Eye (tissue), 1 donor: ENCODE measurements around the gene TMEM140.
A peak's percentile ranks its signal among the peaks of the same experiment; 100 is the strongest.

Experiments used
- DNase-seq: peaks from one replicate; pipeline ENCODE4 v3.0.0-alpha.2; 2015

Gene TMEM140

DNA sequence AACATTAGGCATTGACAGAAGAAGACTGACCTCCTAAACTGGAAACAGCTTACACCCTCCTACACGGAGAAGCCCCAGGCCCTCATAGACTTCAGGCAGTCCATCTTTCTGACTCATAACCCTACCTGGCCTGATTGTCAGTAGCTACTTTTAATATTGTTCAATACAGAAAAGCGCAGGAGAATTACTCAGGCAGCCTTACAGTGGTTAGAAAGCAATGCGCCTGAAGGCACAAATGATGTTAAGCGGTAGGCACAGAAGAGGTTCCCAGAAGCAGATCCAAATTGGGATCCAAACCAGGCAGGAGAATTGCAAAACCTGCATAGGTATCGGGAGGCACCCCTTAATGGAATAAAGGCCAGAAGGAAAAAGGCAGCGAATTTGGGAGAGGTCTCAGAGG, 28.1 kb downstream of the TMEM140 start:
- no peak for DNase-seq

DNA sequence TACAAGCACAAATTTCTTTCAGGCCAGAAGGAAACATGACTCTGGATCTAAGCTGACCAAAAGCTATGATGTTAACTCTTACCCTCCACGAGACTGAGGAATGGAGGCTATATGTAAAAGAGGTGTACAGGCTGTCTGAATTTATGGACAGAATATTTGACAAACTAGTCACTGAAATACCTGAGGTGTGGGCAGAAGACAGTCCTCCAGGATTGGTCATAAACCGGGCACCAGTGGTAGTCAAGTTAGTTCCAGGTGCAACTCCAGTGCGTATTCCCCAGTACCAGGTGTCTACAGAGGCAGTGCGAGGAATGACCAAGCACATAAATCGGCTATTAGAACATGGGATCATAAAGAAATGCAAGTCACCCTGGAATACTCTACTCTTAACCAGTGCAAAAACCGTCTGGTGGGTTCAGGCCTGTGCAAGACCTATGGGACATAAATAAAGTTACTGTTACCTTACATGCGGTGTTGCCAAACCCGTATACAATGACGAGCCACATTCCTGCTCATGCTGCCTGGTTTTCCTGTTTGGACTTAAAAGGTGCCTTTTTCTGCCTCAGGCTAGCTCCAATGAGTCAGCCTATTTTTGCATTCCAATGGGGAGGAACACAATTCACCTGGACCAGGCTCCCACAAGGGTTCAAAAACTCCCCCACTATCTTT, 29.3 kb downstream of the TMEM140 start:
- no peak for DNase-seq

DNA sequence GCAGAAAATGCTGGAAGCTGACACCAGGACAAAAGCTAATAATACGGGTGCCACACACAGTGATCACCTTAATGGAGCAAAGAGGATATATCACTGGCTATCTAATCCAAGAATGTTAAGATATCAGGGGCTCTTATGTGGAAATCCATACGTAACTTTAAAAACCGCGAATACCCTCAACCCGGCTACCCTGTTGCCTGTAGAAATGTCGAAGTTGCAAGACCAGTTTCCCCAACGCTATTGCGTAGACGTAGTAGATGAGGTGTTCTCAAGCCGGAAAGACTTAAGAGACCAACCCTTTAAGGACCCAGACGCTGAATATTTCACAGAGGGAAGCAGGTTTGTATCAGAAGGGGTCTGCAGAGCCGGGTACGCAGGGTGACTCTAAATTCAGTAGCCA, 30.5 kb downstream of the TMEM140 start:
- DNase-seq, result no peak

DNA sequence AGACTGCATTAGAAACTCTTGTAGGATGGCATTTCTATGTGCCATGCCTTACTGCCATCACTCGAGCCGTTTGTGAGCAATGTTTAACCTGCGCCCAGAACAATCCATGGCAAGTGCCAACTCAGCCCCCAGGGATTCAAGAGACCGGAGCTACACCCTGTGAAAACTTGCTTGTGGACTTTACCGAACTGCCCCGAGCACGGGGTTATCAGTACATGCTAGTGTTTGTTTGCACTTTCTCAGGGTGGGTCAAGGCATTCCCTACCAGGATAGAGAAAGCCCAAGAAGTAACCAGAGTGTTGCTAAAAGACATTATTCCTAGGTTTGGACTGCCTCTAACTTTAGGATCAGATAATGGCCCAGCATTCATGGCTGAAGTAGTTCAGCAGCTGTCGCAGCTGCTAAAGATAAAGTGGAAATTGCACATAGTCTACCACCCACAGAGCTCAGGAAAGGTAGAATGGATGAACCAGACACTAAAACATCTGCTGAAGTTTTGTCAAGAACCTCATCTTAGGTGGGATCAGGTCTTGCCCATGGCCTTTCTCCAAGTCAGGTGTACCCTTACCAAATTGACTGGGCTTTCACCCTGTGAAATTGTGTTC, 31.6 kb downstream of the TMEM140 start:
- no peak for DNase-seq

DNA sequence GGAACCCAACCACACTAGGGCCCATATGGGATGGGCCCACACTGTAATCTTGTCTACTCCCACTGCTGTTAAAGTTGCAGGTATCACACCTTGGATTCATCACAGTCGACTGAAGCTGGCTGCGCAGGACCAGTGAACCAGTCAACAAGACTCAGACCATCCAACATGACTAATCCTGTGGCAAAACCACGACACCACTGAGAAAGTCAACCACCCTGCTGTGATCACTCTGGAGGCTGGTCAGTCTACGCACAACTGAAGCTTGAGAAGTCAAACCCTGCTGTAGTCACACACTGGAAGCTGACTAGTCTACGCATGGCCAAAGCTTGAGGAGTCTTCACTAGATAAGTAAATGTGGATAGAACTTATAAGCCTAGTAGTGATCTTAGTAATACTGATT, 32.2 kb downstream of the TMEM140 start:
- no peak for DNase-seq

DNA sequence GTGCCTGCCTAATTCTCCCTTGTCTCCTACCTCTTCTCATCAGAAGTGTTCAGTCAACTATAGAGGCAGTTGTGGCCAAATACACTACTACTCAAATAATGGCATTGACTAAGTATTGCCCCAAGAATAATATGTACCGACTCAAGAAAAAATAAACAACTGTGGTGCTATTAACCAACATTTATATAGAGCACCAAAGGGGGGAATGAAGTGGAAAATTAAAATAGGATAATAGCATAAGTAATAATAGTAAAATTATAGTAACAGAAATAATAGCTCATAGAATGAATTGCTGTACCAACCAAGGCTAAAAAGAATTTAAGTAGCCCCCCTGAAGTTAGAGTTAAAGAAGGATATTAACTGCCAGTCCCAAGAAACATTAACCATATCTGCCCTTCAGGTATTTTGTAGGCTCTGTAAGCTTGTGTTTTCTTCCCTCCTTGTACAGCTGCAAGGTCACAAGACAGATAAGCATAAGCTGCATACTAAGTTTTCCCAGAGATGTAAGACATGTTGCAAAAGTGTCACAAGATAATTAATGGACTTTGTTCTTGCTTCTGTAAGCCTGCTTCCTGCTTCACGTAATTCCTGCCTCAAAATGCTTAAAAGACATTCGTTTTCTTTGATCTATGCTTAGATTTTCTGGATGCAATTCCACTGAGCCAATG, 33.5 kb downstream of the TMEM140 start:
- DNase-seq, result peak; percentile 4

DNA sequence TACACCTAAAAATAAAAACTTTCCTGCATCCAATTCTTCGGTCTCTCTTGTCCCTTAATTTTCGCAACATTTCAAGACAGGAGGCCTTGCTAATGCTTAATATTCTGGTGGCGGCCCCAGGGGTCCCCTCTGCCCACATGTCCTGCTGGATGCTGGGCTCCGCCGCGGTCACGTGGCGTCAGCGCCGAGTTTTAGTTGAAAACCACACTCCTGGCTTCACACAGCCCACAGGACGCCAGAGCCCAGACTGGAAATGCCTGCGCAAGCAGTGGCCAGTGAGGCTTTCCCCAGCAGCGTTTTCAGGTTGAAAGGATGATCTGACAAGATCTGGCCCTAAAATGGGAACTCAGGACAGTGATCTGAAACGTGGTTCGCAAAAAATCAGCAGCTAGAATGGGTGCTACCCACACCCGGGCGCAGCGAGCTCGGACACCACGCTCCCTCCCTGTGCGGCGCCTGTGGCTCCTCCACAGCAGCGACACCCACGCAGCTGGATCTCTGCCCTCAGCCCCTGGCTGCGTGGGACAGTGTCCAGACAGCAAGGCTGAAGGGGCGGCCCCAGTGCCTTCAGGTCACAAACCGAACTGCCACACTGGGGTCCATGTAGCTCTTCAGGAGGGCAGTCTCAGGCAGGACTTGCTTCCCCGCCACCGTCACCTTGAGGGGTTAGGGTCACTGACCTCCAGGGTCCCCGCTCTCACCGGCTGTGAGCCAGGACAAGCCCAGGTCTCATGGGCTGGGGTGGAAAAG, 34.2 kb downstream of the TMEM140 start:
- DNase-seq, result no peak

DNA sequence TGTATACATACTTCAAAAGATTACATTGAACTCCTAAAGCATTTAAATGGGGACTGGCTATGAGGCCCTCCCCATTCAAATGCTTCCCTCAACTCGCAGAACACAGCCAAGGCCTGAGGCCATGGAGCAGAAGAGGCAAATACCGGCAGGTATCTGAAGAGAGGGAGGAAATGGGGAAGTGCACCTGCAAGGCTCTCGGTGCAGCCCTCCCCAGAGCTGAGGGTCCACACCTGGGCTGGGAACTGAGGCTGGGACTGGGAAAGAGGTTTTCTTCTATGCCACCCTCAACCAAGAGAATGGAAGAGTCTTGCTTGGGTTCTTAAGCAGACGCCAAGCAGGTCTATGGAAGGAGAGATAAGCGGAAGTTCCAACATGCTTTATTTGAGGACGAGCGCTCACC, 35.6 kb downstream of the TMEM140 start:
- no peak for DNase-seq

DNA sequence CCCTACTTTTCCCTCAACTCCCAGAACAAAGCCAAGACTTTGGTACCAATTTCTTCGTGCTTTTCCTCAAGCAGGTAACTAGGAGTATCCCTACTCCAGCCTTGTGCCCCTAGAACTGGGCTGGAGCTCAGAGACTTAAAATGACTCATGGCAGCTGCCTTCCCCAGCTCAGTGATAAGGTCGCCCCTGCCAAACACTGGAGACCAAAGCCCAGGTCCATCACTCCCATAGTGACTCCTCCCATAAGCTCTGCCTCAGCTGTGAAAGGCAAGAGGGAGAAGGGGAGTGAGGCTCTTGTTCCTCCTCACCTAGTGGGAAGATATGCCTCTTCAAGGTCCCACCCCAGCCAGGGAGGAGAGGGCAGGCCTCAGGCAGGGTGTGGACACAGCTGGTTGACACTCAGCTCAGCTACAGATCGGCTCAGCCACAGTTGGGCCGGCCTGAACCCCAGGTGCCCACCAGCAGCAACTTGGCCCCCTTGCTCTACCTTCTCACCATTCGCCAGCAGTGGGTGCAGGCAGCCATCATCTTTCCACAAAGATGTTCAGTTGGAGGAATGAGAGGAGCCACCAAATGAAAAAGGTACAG, 36.5 kb downstream of the TMEM140 start:
- DNase-seq, result no peak

DNA sequence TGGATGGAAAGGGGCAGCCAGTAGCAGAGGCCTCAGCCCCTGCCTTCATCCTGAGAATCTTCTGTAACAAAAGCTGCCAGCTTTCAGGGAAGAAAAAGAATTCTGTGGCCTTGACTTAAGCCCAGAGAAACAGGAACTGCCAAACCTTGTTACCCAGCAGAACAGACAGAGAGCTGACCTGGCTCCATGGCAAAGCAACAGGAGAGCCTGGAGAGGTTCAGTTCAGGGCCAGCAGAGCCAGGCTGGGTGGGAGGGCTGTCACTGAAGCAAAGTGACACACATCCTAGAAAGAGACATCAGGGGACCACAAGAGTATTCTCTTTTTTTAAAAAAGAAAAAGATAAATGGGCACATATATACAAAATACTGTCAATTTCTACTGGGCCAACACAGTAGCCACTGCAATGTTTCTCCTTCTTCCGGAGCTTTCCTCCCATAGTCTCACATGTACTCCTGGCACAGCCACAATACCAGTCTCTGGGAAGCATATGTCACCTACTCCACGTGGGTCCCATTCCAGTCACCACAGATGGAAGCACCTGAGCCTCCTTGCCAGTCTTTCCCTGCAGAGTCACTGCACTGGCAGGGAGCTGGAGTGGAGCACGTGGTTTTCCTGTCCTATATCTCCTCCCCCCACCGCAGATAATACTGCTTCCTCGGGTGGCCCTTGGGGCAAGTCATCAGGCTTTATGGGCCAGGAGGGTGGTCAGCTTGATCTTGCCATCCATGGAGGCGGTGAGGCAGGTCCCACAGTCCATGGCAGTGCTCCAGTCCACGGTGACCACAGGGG, 37.8 kb downstream of the TMEM140 start:
- no peak for DNase-seq

DNA sequence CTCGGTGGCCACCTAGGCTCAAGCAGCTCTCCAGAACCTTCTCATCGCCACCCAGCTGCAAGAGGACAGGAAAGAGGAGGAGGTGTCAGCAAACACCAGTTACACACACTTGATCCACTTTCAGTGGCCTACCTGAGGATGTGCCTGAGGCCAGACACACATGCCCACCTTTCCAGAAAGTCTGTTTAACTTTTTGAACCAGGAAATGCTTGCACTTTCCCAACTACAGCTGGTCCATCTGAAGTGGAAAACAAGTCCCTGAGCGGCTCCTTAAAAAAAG, 38.3 kb downstream of the TMEM140 start:
- DNase-seq, result no peak

DNA sequence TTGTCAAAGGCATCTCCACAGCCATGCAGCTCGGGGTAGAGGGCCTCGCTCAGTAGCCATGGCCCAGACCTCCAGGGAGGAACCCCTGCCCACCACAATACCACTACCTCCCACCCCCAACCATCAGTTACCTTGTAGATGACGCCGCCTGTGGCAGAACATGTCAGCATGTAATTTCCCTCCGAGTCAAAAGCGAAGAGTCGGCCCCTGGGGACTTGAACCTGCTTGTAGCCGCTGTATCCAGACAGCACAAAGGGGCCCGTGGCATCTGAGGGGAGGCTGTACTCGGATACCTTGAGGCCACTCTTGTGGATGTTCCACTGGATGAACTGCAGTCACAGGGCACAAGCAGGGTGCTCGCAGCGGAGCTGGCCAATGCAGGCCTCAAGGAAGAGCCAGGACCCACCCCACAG, 39.0 kb downstream of the TMEM140 start:
- DNase-seq, result no peak

DNA sequence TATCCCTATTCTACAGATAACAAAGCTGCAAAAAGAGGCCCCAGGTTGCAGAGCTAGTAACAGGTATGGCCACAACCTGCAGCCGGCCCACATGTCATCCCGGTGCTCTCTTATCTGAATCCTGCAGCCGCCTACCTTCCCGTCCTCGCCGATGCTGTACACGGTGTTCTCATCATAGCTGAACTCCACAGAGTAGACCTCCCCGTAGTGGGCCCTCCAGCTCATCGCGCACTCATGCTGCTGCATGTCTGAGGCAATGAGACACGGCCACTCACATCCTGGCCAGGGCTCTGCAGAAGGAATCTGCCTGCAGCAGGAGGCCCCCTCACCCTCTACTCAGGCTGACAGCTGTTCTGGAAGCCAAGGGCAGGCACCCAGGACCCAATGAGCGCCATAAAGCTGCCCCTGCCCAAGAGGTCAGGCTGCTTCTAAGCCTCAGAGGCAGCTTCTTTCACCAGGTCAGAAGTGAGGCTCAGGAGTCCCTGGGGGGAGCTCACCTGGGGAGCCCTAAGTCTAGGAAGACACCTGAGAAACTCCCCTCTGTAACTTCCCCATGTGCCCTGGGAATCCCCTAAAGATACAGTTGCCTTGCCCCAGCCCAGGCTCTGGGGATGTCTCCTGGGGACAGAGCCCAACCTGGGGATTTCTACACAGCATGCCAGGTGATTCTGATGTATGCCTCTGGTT, 40.6 kb downstream of the TMEM140 start:
- DNase-seq, result no peak

DNA sequence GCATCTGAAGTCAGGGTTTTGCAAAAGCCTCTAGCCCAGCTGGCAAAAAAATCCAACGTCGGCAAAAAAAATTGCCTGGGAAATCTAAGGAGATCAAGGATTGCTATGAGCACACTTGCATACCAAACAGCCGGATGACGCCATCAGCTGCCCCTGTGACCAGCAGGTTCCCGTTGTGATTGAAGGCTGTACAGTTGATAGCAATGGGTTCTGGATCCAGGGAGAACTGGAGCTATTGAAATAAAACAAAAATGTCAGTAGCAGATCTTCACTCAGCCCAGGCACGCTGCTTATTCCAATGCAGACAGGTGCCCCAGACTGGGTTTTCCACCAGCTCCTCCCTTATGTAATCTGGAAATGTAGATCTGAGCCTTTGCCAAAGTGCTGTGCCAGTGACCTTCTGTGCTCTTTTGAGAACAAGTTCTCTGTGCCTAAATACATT, 41.4 kb downstream of the TMEM140 start:
- no peak for DNase-seq

DNA sequence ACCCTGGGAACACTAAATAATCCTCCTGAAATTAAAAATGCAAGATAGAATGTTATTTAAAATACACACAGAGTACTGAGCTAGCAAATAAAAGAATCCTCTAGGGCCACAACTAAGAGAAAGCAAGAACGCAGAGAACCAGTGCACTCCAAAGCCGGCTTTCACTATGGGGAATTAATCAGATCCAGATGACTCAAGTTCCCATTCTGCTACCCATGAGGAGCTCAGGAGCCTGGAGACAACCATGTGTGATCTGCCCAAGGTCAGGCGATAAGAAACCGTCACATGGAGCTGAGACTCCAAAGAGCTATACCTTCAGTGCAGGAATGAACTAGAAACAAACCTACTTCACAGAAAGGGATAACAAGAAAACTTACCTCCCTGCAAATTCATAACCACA, 42.1 kb downstream of the TMEM140 start:
- DNase-seq, result no peak

DNA sequence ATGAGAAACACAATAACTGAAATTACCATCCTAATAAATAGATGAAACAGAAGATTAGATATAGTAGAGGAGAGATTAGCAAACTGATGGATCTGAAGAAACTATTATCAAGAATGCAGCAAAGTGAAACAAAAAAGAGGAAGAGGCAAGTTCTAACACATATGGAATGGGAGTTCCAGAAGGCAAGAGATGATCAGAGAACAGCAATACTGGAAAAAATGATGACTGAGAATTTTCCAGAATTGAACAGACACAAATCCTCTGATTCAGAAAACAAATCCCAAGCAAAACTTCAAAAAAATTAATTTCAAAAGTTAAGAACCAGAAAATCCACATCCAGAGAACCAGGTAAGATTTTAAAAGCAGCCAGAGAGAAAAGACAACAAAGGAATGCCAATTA, 42.8 kb downstream of the TMEM140 start:
- DNase-seq, result no peak

DNA sequence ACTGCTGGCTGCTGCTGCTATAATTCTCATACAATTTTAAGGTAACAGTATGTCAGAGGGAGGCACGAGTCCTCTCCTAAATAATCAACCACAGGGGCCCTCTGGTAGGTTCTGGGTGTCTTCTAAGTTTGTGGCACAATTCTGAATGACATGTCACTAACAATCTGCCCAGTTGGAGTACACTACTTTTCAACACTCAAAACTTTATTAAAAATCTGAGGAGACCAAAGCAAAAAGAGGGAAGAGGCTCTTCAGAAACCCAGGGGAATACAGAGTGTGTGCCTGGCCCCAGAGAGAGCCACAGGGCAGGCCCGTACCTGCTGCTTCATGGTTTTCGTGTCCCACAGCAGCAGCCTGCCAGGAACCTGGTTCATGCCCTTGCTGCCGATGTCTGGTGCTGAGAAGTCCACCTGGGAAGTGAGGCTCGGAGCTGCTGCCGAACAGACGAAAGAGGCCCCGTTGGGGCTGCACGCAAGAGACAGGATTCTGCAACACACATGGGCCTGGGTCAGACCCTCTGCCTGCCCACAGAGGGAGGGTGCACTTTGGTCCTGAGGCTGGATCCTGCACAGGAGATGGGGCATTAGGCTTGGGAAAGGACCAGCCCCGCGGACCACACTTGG, 45.2 kb downstream of the TMEM140 start:
- DNase-seq, result no peak

DNA sequence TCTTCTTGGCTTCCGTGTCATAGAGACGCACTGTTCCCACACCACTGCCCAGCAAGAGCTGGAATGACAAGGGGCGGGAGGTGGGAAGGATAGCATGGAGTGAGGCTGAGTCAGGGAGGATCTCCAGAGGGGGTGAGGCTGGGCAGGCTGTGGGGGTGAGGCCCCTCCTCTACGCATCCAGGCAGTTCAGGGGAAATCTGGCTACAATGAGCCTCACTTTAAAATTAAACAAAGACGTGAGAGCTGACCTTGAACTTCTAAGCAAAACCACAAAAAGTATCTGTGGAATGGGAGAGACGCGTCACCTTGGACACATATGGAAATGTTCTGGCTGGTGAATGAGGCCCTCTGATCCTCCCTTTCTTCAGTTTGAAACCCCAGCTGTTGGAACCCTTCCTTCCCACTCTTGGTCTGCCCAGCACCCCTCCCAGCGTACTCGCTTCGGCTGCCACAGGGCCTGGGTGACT, 45.8 kb downstream of the TMEM140 start:
- no peak for DNase-seq

DNA sequence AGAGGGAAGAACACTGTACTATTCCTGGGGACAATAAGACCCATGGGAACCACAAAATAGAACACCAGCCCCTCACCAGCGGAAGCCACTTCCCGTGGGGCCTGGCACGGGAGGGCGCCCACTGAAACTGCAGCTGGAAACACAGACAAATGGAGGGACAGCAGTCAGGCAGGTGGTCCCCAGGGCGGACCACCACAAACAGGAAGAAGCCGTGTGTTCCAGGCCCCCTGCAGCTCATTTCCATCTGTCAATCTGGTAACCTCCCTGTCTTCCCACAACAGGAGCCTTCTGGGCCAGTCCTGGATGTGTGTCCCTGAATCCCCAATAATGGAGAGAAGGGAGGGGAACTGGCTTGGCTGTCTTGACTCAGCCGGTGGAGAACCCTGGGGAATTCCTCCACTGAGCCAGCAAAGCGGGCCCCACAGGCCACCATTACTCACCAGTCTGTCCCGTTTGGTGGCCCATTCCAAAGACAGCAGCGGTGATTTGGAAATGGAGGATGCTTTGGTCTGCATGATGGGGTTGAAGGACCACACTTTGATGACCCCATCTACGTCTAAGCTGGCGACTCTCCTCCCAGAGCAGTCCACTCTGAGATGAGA, 46.7 kb downstream of the TMEM140 start:
- no peak for DNase-seq

DNA sequence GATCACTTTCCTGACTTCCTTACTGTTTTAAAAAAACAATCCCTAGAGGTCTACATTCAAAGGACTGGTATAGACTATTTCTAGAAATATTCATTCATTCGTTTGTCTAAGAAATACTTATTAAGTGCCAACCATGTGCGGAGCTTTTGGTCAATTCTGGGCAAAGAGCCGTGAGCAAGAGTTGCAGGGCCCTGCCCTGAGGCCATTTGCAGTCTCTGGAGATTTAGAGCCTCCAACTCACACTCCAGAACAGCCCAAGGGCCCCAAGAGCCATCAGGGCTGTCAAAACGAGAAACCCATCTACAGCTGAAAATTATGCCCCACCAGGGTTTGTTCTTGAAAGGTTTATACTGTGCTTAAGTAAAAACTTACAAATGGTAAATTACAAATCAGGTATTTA, 47.3 kb downstream of the TMEM140 start:
- DNase-seq, result peak; percentile 56
